NB4 (cell line): Measurements from ENCODE around the gene SLC22A17.

Experiments
- MAX ChIP-seq: IDR thresholded peaks from 2 replicates; pipeline ENCODE4 v1.6.1; 2011; ENCODE audit warnings: low read depth, low read length
- POLR2A ChIP-seq: IDR thresholded peaks from 2 replicates; pipeline ENCODE4 v1.6.1; 2011; ENCODE audit warnings: mild to moderate bottlenecking; ENCODE audit not compliant: insufficient read length; ENCODE audit errors: extremely low read depth
- TF ChIP-seq, protein P1 (sequence below): IDR thresholded peaks from one replicate; pipeline ENCODE4 v1.5.1; 2012; ENCODE audit warnings: low read depth, low read length

DNA sequence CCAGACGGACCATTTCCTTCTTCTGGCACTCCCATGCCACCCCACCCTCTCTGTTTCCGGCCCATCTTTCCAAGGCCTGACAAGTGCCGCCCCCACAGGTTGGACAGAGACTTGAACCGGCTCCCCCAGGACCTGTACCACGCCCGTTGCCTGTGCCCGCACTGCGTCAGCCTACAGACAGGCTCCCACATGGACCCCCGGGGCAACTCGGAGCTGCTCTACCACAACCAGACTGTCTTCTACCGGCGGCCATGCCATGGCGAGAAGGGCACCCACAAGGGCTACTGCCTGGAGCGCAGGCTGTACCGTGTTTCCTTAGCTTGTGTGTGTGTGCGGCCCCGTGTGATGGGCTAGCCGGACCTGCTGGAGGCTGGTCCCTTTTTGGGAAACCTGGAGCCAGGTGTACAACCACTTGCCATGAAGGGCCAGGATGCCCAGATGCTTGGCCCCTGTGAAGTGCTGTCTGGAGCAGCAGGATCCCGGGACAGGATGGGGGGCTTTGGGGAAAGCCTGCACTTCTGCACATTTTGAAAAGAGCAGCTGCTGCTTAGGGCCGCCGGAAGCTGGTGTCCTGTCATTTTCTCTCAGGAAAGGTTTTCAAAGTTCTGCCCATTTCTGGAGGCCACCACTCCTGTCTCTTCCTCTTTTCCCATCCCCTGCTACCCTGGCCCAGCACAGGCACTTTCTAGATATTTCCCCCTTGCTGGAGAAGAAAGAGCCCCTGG is 23.0 kb upstream of the SLC22A17 start:
- TF ChIP-seq MAX (no peak), POLR2A (no peak)
- TF ChIP-seq, protein P1, sequence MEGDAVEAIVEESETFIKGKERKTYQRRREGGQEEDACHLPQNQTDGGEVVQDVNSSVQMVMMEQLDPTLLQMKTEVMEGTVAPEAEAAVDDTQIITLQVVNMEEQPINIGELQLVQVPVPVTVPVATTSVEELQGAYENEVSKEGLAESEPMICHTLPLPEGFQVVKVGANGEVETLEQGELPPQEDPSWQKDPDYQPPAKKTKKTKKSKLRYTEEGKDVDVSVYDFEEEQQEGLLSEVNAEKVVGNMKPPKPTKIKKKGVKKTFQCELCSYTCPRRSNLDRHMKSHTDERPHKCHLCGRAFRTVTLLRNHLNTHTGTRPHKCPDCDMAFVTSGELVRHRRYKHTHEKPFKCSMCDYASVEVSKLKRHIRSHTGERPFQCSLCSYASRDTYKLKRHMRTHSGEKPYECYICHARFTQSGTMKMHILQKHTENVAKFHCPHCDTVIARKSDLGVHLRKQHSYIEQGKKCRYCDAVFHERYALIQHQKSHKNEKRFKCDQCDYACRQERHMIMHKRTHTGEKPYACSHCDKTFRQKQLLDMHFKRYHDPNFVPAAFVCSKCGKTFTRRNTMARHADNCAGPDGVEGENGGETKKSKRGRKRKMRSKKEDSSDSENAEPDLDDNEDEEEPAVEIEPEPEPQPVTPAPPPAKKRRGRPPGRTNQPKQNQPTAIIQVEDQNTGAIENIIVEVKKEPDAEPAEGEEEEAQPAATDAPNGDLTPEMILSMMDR: no peak
